PFSK-1 (cell line): ENCODE data around the gene HDAC3.
A peak's percentile ranks its signal among the peaks of the same experiment; 100 is the strongest.

ENCODE experiments used
- POLR2AphosphoS5 ChIP-seq: IDR thresholded peaks from 2 replicates; pipeline ENCODE4 v1.6.1; 2012; ENCODE audit warnings: low read depth, mild to moderate bottlenecking, control low read depth, low read length, moderate library complexity
- REST ChIP-seq, 2 experiments: IDR thresholded peaks; 2 replicates each; pipeline versions ENCODE4 v1.6.1 to v1.8.0; 2011 to 2012; ENCODE audit warnings: low read depth in 2 of 2, low read length in 2 of 2, control low read depth in 1 of 2, inconsistent platforms in 1 of 2, mild to moderate bottlenecking in 1 of 2, moderate library complexity in 1 of 2; ENCODE audit not compliant: insufficient read depth in 1 of 2
- SIN3A ChIP-seq: IDR thresholded peaks from 2 replicates; pipeline ENCODE4 v1.6.1; 2012; ENCODE audit warnings: mild to moderate bottlenecking, low read length, moderate library complexity, borderline replicate concordance; ENCODE audit not compliant: insufficient read depth
- TAF1 ChIP-seq: IDR thresholded peaks from 2 replicates; pipeline ENCODE4 v1.6.1; 2012; ENCODE audit warnings: low read length, control low read depth, borderline replicate concordance; ENCODE audit not compliant: insufficient read depth

- TF ChIP-seq POLR2AphosphoS5 = no peak
- TF ChIP-seq REST (IDR thresholded peaks at IDR 0.05; ENCODE audit: insufficient read depth in 1 of 2, low read depth in 2 of 2, low read length in 2 of 2) = 0 out of 4 replicates have a peak, but pooled peaks of 1 of the 2 experiments have one; percentile 27
- no peak for TF ChIP-seq SIN3A
- no peak for TF ChIP-seq TAF1
These were observed 5.1 kb upstream of the HDAC3 start for GRCh38 chr5:141641634-141642267.
